Measurements from ENCODE around the gene VDAC2.

Gene VDAC2

GRCh38 chr10:75240329-75241076 is 29.9 kb downstream of the VDAC2 start:
- Histone ChIP-seq H3K27ac (ENCODE audit: low read depth, low read length) (no peak overlapping the region), H3K9me3 (ENCODE audit: control insufficient read depth, insufficient read depth, low read depth, low read length) (no peaks in the 10 kb centered on the region), H3K4me3 (ENCODE audit: low read depth, low read length) (no peak overlapping the region), H3K9ac (ENCODE audit: low read length) (no peak overlapping the region), H3K27me3 (ENCODE audit: control insufficient read depth, insufficient read depth, low read length) (no peaks in the 10 kb centered on the region), H3K36me3 (ENCODE audit: control insufficient read depth, insufficient read depth, low read length) (no peaks in the 10 kb centered on the region), H3K4me1 (ENCODE audit: control insufficient read depth, insufficient read depth, low read length) (peaks cover 6% of the 10 kb centered on the region)

- Histone ChIP-seq H3K4me3 (ENCODE audit: low read depth, low read length) (no peak overlapping the region), H3K4me1 (ENCODE audit: control insufficient read depth, insufficient read depth, low read length) (peaks cover 9% of the 10 kb centered on the region), H3K27me3 (ENCODE audit: control insufficient read depth, insufficient read depth, low read length) (no peaks in the 10 kb centered on the region), H3K36me3 (ENCODE audit: control insufficient read depth, insufficient read depth, low read length) (no peaks in the 10 kb centered on the region), H3K9me3 (ENCODE audit: control insufficient read depth, insufficient read depth, low read depth, low read length) (no peaks in the 10 kb centered on the region), H3K9ac (ENCODE audit: low read length) (no peak overlapping the region), H3K27ac (ENCODE audit: low read depth, low read length) (no peak overlapping the region)
These were observed 32.8 kb downstream of the VDAC2 start for GRCh38 chr10:75243426-75243825.

- Histone ChIP-seq H3K27ac (ENCODE audit: low read depth, low read length) (no peak overlapping the region), H3K4me3 (ENCODE audit: low read depth, low read length) (no peak overlapping the region), H3K9me3 (ENCODE audit: control insufficient read depth, insufficient read depth, low read depth, low read length) (no peaks in the 10 kb centered on the region), H3K36me3 (ENCODE audit: control insufficient read depth, insufficient read depth, low read length) (no peaks in the 10 kb centered on the region), H3K4me1 (ENCODE audit: control insufficient read depth, insufficient read depth, low read length) (peaks cover 9% of the 10 kb centered on the region), H3K27me3 (ENCODE audit: control insufficient read depth, insufficient read depth, low read length) (no peaks in the 10 kb centered on the region), H3K9ac (ENCODE audit: low read length) (no peak overlapping the region)
These were observed 34.1 kb downstream of the VDAC2 start for GRCh38 chr10:75244487-75245353.

GRCh38 chr10:75245354-75246250 is 35.0 kb downstream of the VDAC2 start:
- Histone ChIP-seq H3K36me3 (ENCODE audit: control insufficient read depth, insufficient read depth, low read length) (no peaks in the 10 kb centered on the region), H3K27ac (ENCODE audit: low read depth, low read length) (no peak overlapping the region), H3K9ac (ENCODE audit: low read length) (no peak overlapping the region), H3K4me1 (ENCODE audit: control insufficient read depth, insufficient read depth, low read length) (peaks cover 9% of the 10 kb centered on the region), H3K27me3 (ENCODE audit: control insufficient read depth, insufficient read depth, low read length) (no peaks in the 10 kb centered on the region), H3K9me3 (ENCODE audit: control insufficient read depth, insufficient read depth, low read depth, low read length) (no peaks in the 10 kb centered on the region), H3K4me3 (ENCODE audit: low read depth, low read length) (no peak overlapping the region)

- Histone ChIP-seq H3K4me1 (ENCODE audit: control insufficient read depth, insufficient read depth, low read length) (peaks cover 9% of the 10 kb centered on the region), H3K36me3 (ENCODE audit: control insufficient read depth, insufficient read depth, low read length) (no peaks in the 10 kb centered on the region), H3K9me3 (ENCODE audit: control insufficient read depth, insufficient read depth, low read depth, low read length) (no peaks in the 10 kb centered on the region), H3K4me3 (ENCODE audit: low read depth, low read length) (no peak overlapping the region), H3K9ac (ENCODE audit: low read length) (no peak overlapping the region), H3K27me3 (ENCODE audit: control insufficient read depth, insufficient read depth, low read length) (no peaks in the 10 kb centered on the region), H3K27ac (ENCODE audit: low read depth, low read length) (no peak overlapping the region)
These were observed 35.9 kb downstream of the VDAC2 start for GRCh38 chr10:75246506-75246905.

GRCh38 chr10:75247797-75248196 is 37.2 kb downstream of the VDAC2 start:
- Histone ChIP-seq H3K4me1 (ENCODE audit: control insufficient read depth, insufficient read depth, low read length) (peaks cover 9% of the 10 kb centered on the region), H3K9me3 (ENCODE audit: control insufficient read depth, insufficient read depth, low read depth, low read length) (0 out of 2 replicates have a peak, but pooled peaks cover 2% of the 10 kb centered on the region), H3K9ac (ENCODE audit: low read length) (no peak overlapping the region), H3K4me3 (ENCODE audit: low read depth, low read length) (no peak overlapping the region), H3K27ac (ENCODE audit: low read depth, low read length) (no peak overlapping the region), H3K36me3 (ENCODE audit: control insufficient read depth, insufficient read depth, low read length) (no peaks in the 10 kb centered on the region), H3K27me3 (ENCODE audit: control insufficient read depth, insufficient read depth, low read length) (no peaks in the 10 kb centered on the region)

GRCh38 chr10:75250934-75251333 is 40.3 kb downstream of the VDAC2 start:
- Histone ChIP-seq H3K36me3 (ENCODE audit: control insufficient read depth, insufficient read depth, low read length) (no peaks in the 10 kb centered on the region), H3K27me3 (ENCODE audit: control insufficient read depth, insufficient read depth, low read length) (no peaks in the 10 kb centered on the region), H3K4me1 (ENCODE audit: control insufficient read depth, insufficient read depth, low read length) (peaks cover under 1% of the 10 kb centered on the region; the same call in 1 of the 2 replicates), H3K9ac (ENCODE audit: low read length) (no peak overlapping the region), H3K4me3 (ENCODE audit: low read depth, low read length) (no peak overlapping the region), H3K27ac (ENCODE audit: low read depth, low read length) (no peak overlapping the region), H3K9me3 (ENCODE audit: control insufficient read depth, insufficient read depth, low read depth, low read length) (peaks cover 17% of the 10 kb centered on the region; the same call in 1 of the 2 replicates)

- Histone ChIP-seq H3K9me3 (ENCODE audit: control insufficient read depth, insufficient read depth, low read depth, low read length) (peaks cover 17% of the 10 kb centered on the region; the same call in 1 of the 2 replicates), H3K36me3 (ENCODE audit: control insufficient read depth, insufficient read depth, low read length) (no peaks in the 10 kb centered on the region), H3K9ac (ENCODE audit: low read length) (no peak overlapping the region), H3K4me1 (ENCODE audit: control insufficient read depth, insufficient read depth, low read length) (no peaks in the 10 kb centered on the region), H3K27me3 (ENCODE audit: control insufficient read depth, insufficient read depth, low read length) (no peaks in the 10 kb centered on the region), H3K27ac (ENCODE audit: low read depth, low read length) (no peak overlapping the region), H3K4me3 (ENCODE audit: low read depth, low read length) (no peak overlapping the region)
These were observed 43.0 kb downstream of the VDAC2 start for GRCh38 chr10:75253281-75254220.

GRCh38 chr10:75254739-75255138 is 44.1 kb downstream of the VDAC2 start:
- Histone ChIP-seq H3K4me1 (ENCODE audit: control insufficient read depth, insufficient read depth, low read length) (no peaks in the 10 kb centered on the region), H3K9ac (ENCODE audit: low read length) (no peak overlapping the region), H3K36me3 (ENCODE audit: control insufficient read depth, insufficient read depth, low read length) (no peaks in the 10 kb centered on the region), H3K4me3 (ENCODE audit: low read depth, low read length) (no peak overlapping the region), H3K27ac (ENCODE audit: low read depth, low read length) (no peak overlapping the region), H3K9me3 (ENCODE audit: control insufficient read depth, insufficient read depth, low read depth, low read length) (peaks cover 17% of the 10 kb centered on the region; the same call in 1 of the 2 replicates), H3K27me3 (ENCODE audit: control insufficient read depth, insufficient read depth, low read length) (no peaks in the 10 kb centered on the region)

- no peak overlapping the region for H3K9ac ChIP-seq (ENCODE audit: low read length)
- H3K9me3 ChIP-seq (ENCODE audit: control insufficient read depth, insufficient read depth, low read depth, low read length), result no peaks in the 10 kb centered on the region
- H3K36me3 ChIP-seq (ENCODE audit: control insufficient read depth, insufficient read depth, low read length), result no peaks in the 10 kb centered on the region
- H3K4me3 ChIP-seq (ENCODE audit: low read depth, low read length), result no peak overlapping the region
- H3K27me3 ChIP-seq (ENCODE audit: control insufficient read depth, insufficient read depth, low read length), result no peaks in the 10 kb centered on the region
- no peak overlapping the region for H3K27ac ChIP-seq (ENCODE audit: low read depth, low read length)
- H3K4me1 ChIP-seq (ENCODE audit: control insufficient read depth, insufficient read depth, low read length), result no peaks in the 10 kb centered on the region
These were observed 50.4 kb downstream of the VDAC2 start for GRCh38 chr10:75260990-75261389.
